ENCODE results near the gene SCARF1. TPM values are rescaled to one million over a fixed set of nuclear protein-coding genes. Genes with fewer than 3 reads are reported as not detected.
A peak's percentile ranks its signal among the peaks of the same experiment; 100 is the strongest.

The SCARF1 gene
- total RNA-seq, 1 experiment from 2014 or later, result 2.2 TPM

- Histone ChIP-seq H3K79me2 (ENCODE audit: low read depth) (no peaks in the 10 kb centered on the region), H3K27ac (no peak overlapping the region), H3K4me2 (no peak overlapping the region), H3K4me3 (no peak overlapping the region), H3K36me3 (ENCODE audit: low read depth) (0 out of 2 replicates have a peak, but pooled peaks cover 7% of the 10 kb centered on the region), H2AFZ (no peak overlapping the region), H4K20me1 (ENCODE audit: insufficient read depth) (peaks cover 13% of the 10 kb centered on the region; the same call in 1 of the 2 replicates), H3F3A (ENCODE audit: insufficient read depth, low read depth) (peaks cover 30% of the 10 kb centered on the region), H3K9me2 (ENCODE audit: insufficient read depth) (no peaks in the 10 kb centered on the region), H3K9me3 (ENCODE audit: insufficient read depth, low read depth) (no peaks in the 10 kb centered on the region), H3K4me1 (replicated peaks; ENCODE audit: insufficient read depth) (peaks cover 31% of the 10 kb centered on the region), H3K27me3 (ENCODE audit: insufficient read depth, low read depth) (no peaks in the 10 kb centered on the region)
- intact Hi-C loops (cut with micrococcal nuclease; ENCODE audit: unreplicated experiment), result loop anchor here (5.0 to 10.0 kb wide), 4 partner anchors 159 to 758 kb away; partner anchors contain the start of gene MNT
- ChIA-PET CTCF (no interaction called here), POLR2A (ENCODE audit: unreplicated experiment) (no interaction called here)
- BruUV-seq (replicated peaks), result no TSS peak
- TF ChIP-seq, protein P1, sequence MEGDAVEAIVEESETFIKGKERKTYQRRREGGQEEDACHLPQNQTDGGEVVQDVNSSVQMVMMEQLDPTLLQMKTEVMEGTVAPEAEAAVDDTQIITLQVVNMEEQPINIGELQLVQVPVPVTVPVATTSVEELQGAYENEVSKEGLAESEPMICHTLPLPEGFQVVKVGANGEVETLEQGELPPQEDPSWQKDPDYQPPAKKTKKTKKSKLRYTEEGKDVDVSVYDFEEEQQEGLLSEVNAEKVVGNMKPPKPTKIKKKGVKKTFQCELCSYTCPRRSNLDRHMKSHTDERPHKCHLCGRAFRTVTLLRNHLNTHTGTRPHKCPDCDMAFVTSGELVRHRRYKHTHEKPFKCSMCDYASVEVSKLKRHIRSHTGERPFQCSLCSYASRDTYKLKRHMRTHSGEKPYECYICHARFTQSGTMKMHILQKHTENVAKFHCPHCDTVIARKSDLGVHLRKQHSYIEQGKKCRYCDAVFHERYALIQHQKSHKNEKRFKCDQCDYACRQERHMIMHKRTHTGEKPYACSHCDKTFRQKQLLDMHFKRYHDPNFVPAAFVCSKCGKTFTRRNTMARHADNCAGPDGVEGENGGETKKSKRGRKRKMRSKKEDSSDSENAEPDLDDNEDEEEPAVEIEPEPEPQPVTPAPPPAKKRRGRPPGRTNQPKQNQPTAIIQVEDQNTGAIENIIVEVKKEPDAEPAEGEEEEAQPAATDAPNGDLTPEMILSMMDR (conservative IDR thresholded peaks at IDR 0.05), result no peak
- no peak for TF ChIP-seq EZH2 (IDR thresholded peaks at IDR 0.05; ENCODE audit: low read depth)
- no peak for DNase-seq
Observed at GRCh38 chr17:1646199-1646875, 805 bp upstream of the SCARF1 start.

- peak overlapping the region; percentile 87 for H3K4me2 ChIP-seq
- CTCF ChIA-PET, result no interaction called here
- POLR2A ChIA-PET (ENCODE audit: unreplicated experiment), result no interaction called here
Observed at GRCh38 chr17:1644493-1645206, 882 bp downstream of the SCARF1 start.

GRCh38 chr17:1643999-1644492 lies 1.5 kb downstream of the SCARF1 start:
- no peaks in the 10 kb centered on the region for H4K20me1 ChIP-seq (ENCODE audit: insufficient read depth)
- ChIA-PET POLR2A (ENCODE audit: unreplicated experiment) (no interaction called here), CTCF (no interaction called here)
- H3K36me3 ChIP-seq (ENCODE audit: low read depth), result no peaks in the 10 kb centered on the region
- H3F3A ChIP-seq (ENCODE audit: insufficient read depth, low read depth), result peaks cover 8% of the 10 kb centered on the region; the same call in 1 of the 2 replicates
- H3K4me1 ChIP-seq (replicated peaks; ENCODE audit: insufficient read depth), result peaks cover 24% of the 10 kb centered on the region
- peak in 1 of 2 experiments; percentile 23 for DNase-seq
- no peaks in the 10 kb centered on the region for H3K9me2 ChIP-seq (ENCODE audit: insufficient read depth)
- no peak overlapping the region for H3K27ac ChIP-seq
- intact Hi-C loops (cut with micrococcal nuclease; ENCODE audit: unreplicated experiment), result loop anchor here (2.0 to 10.0 kb wide), 3 partner anchors 81 to 761 kb away; partner anchors contain the start of genes MNT and PITPNA
- TF ChIP-seq EZH2 (IDR thresholded peaks at IDR 0.05; ENCODE audit: low read depth), result no peak
- TF ChIP-seq, protein P1 (conservative IDR thresholded peaks at IDR 0.05), result no peak
- H3K79me2 ChIP-seq (ENCODE audit: low read depth), result no peaks in the 10 kb centered on the region
- peak overlapping the region; percentile 79 for H2AFZ ChIP-seq
- H3K9me3 ChIP-seq (ENCODE audit: insufficient read depth, low read depth), result no peaks in the 10 kb centered on the region
- H3K27me3 ChIP-seq (ENCODE audit: insufficient read depth, low read depth), result no peaks in the 10 kb centered on the region
- H3K4me2 ChIP-seq, result peak overlapping the region; percentile 87
- peak overlapping the region; percentile 86 for H3K4me3 ChIP-seq
- BruUV-seq (replicated peaks), result TSS peak; percentile 69

More at GRCh38 chr17:1644493-1645206, 882 bp downstream of the SCARF1 start:
- Histone ChIP-seq H3K9me2 (ENCODE audit: insufficient read depth) (no peaks in the 10 kb centered on the region), H3K79me2 (ENCODE audit: low read depth) (no peaks in the 10 kb centered on the region), H2AFZ (no peak overlapping the region), H3K27me3 (ENCODE audit: insufficient read depth, low read depth) (no peaks in the 10 kb centered on the region), H3F3A (ENCODE audit: insufficient read depth, low read depth) (peaks cover 13% of the 10 kb centered on the region), H3K4me3 (peak overlapping the region; percentile 86; the same call in 1 of the 2 replicates), H3K9me3 (ENCODE audit: insufficient read depth, low read depth) (no peaks in the 10 kb centered on the region), H4K20me1 (ENCODE audit: insufficient read depth) (no peaks in the 10 kb centered on the region), H3K36me3 (ENCODE audit: low read depth) (no peaks in the 10 kb centered on the region), H3K4me1 (replicated peaks; ENCODE audit: insufficient read depth) (peaks cover 20% of the 10 kb centered on the region), H3K27ac (no peak overlapping the region)
- intact Hi-C loops (cut with micrococcal nuclease; ENCODE audit: unreplicated experiment), result loop anchor here (5.0 to 10.0 kb wide), 4 partner anchors 157 to 760 kb away; partner anchors contain the start of gene MNT
- DNase-seq, result peak in 1 of 2 experiments; percentile 28
- no TSS peak for BruUV-seq (replicated peaks)
- TF ChIP-seq EZH2 (IDR thresholded peaks at IDR 0.05; ENCODE audit: low read depth), result no peak
- TF ChIP-seq, protein P1 (conservative IDR thresholded peaks at IDR 0.05), result no peak
